ENCODE data around the gene STX16.

STX16 gene

DNA sequence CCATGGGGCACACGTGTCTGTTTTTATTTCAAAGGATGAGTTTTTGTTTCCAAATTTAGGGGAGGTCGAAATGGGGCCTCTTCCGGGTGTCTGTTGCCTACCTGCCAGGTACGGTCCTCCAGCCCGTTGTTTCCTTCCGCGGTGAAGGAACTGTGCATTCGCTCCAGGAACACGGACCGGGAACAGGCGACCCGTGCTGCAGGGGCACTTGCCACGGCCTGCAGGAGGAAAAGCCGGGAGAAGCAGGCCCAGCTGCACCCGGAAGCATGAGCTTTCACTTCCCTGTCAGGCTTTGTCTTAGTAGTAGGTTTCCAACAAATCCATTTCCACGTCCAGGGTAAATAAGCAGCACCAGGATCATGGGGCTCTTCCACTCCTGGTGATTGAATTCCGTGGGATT, 24.6 kb downstream of the STX16 start:
- H3K9me2 ChIP-seq (ENCODE audit: low read depth, low read length) = no peaks in the 10 kb centered on the region
- H3K79me2 ChIP-seq (ENCODE audit: insufficient read depth, low read length) = no peaks in the 10 kb centered on the region
- H3K27ac ChIP-seq (ENCODE audit: low read depth, low read length, poor library complexity, severe bottlenecking) = no peak overlapping the region
- no peak overlapping the region for H3K4me3 ChIP-seq (ENCODE audit: low read depth, low read length, poor library complexity, severe bottlenecking)
- no peaks in the 10 kb centered on the region for H3F3A ChIP-seq (ENCODE audit: insufficient read depth, low read length)
- TF ChIP-seq, protein P1, sequence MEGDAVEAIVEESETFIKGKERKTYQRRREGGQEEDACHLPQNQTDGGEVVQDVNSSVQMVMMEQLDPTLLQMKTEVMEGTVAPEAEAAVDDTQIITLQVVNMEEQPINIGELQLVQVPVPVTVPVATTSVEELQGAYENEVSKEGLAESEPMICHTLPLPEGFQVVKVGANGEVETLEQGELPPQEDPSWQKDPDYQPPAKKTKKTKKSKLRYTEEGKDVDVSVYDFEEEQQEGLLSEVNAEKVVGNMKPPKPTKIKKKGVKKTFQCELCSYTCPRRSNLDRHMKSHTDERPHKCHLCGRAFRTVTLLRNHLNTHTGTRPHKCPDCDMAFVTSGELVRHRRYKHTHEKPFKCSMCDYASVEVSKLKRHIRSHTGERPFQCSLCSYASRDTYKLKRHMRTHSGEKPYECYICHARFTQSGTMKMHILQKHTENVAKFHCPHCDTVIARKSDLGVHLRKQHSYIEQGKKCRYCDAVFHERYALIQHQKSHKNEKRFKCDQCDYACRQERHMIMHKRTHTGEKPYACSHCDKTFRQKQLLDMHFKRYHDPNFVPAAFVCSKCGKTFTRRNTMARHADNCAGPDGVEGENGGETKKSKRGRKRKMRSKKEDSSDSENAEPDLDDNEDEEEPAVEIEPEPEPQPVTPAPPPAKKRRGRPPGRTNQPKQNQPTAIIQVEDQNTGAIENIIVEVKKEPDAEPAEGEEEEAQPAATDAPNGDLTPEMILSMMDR (IDR thresholded peaks at IDR 0.05; ENCODE audit: low read length) = no peak
- TF ChIP-seq EZH2 (IDR thresholded peaks at IDR 0.05; ENCODE audit: borderline replicate concordance, low read length) = no peak
- H3K4me1 ChIP-seq (ENCODE audit: insufficient read depth, low read length, severe bottlenecking) = no peaks in the 10 kb centered on the region
- no peak overlapping the region for H3K9ac ChIP-seq (ENCODE audit: low read length)
- no peak overlapping the region for H2AFZ ChIP-seq (ENCODE audit: low read length)
- no peak overlapping the region for H3K4me2 ChIP-seq (ENCODE audit: low read length)
- H3K27me3 ChIP-seq (ENCODE audit: insufficient read depth, low read length) = no peaks in the 10 kb centered on the region
- peaks cover 78% of the 10 kb centered on the region for H3K36me3 ChIP-seq (ENCODE audit: insufficient read depth, low read length)
- no peaks in the 10 kb centered on the region for H3K9me3 ChIP-seq (ENCODE audit: low read length)
- H4K20me1 ChIP-seq (ENCODE audit: insufficient read depth, low read length) = no peaks in the 10 kb centered on the region

DNA sequence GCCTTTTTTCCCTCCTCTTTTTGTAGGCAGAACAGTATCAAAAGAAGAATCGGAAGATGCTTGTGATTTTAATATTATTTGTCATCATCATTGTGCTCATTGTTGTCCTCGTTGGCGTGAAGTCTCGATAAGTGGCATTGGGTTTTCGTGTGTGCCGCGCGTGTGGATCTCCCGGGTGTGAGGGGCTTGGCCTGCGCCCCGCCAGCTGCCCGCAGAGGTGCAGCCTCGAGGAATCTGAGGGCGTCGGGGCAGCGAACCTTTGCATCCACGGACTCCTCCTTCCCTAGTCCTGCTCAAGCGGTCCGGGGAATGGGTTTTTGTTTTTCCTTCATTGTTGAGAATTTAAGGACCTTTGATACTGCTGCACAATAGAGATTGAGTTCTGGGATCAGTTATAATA, 25.1 kb downstream of the STX16 start:
- Histone ChIP-seq H3K9me2 (ENCODE audit: low read depth, low read length) (no peaks in the 10 kb centered on the region), H2AFZ (ENCODE audit: low read length) (no peak overlapping the region)

DNA sequence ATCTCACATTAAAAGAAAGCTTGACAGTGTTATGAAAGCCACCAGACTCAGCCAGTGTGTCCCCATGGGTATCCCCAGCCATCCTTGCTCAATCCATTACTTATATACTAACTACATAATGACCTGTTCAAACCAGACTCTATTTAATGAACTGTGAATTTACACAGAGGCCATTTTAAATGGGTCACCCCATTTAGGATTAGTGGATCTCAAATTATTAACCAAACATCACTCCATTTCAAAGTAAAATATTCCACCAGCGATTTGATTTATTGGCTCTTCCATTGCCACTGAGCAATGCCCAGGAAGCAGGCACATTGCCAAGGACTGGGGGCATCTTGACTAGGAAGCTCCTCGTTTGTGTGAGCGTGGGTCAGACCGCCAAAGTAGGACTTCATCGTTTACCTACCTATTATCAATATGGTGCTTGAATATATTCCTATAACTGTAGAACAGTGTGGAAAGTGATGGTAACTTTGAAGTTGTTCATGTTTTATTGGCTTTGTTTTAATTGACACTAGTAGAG, 26.1 kb downstream of the STX16 start:
- no peaks in the 10 kb centered on the region for H3K9me3 ChIP-seq (ENCODE audit: low read length)
- H3K27me3 ChIP-seq (ENCODE audit: insufficient read depth, low read length) = no peaks in the 10 kb centered on the region
- H3K79me2 ChIP-seq (ENCODE audit: insufficient read depth, low read length) = no peaks in the 10 kb centered on the region
- no peak overlapping the region for H3K9ac ChIP-seq (ENCODE audit: low read length)
- no peak overlapping the region for H2AFZ ChIP-seq (ENCODE audit: low read length)
- no peak overlapping the region for H3K27ac ChIP-seq (ENCODE audit: low read depth, low read length, poor library complexity, severe bottlenecking)
- H3K36me3 ChIP-seq (ENCODE audit: insufficient read depth, low read length) = peaks cover 71% of the 10 kb centered on the region
- no peaks in the 10 kb centered on the region for H3K4me1 ChIP-seq (ENCODE audit: insufficient read depth, low read length, severe bottlenecking)
- no peaks in the 10 kb centered on the region for H3K9me2 ChIP-seq (ENCODE audit: low read depth, low read length)
- TF ChIP-seq EZH2 (IDR thresholded peaks at IDR 0.05; ENCODE audit: borderline replicate concordance, low read length) = no peak
- TF ChIP-seq, protein P1 (IDR thresholded peaks at IDR 0.05; ENCODE audit: low read length) = no peak
- H3K4me3 ChIP-seq (ENCODE audit: low read depth, low read length, poor library complexity, severe bottlenecking) = no peak overlapping the region
- no peaks in the 10 kb centered on the region for H4K20me1 ChIP-seq (ENCODE audit: insufficient read depth, low read length)
- no peak overlapping the region for H3K4me2 ChIP-seq (ENCODE audit: low read length)
- no peaks in the 10 kb centered on the region for H3F3A ChIP-seq (ENCODE audit: insufficient read depth, low read length)

More for the DNA sequence above, 25.1 kb downstream of the STX16 start:
- Histone ChIP-seq H3K9me3 (ENCODE audit: low read length) (no peaks in the 10 kb centered on the region), H3K36me3 (ENCODE audit: insufficient read depth, low read length) (peaks cover 73% of the 10 kb centered on the region), H3K27me3 (ENCODE audit: insufficient read depth, low read length) (no peaks in the 10 kb centered on the region), H3K4me3 (ENCODE audit: low read depth, low read length, poor library complexity, severe bottlenecking) (no peak overlapping the region), H3K27ac (ENCODE audit: low read depth, low read length, poor library complexity, severe bottlenecking) (no peak overlapping the region), H3K4me1 (ENCODE audit: insufficient read depth, low read length, severe bottlenecking) (no peaks in the 10 kb centered on the region), H4K20me1 (ENCODE audit: insufficient read depth, low read length) (no peaks in the 10 kb centered on the region), H3F3A (ENCODE audit: insufficient read depth, low read length) (no peaks in the 10 kb centered on the region), H3K4me2 (ENCODE audit: low read length) (no peak overlapping the region), H3K9ac (ENCODE audit: low read length) (no peak overlapping the region), H3K79me2 (ENCODE audit: insufficient read depth, low read length) (no peaks in the 10 kb centered on the region)
- TF ChIP-seq EZH2 (IDR thresholded peaks at IDR 0.05; ENCODE audit: borderline replicate concordance, low read length) = no peak
- TF ChIP-seq, protein P1 (IDR thresholded peaks at IDR 0.05; ENCODE audit: low read length) = no peak
